IPS-18c (cell line): ENCODE measurements around the gene EPHB1.
"Not testable (repeated sequence)": the region's sequence is repeated elsewhere in the genome, so short reads cannot be mapped to it uniquely, and the experiment has no call there.

Source experiments
- H3K4me3 ChIP-seq: 2 replicates; pipeline ENCODE4 v1.7.0; 2013; ENCODE audit warnings: low read depth, mild to moderate bottlenecking, low read length, moderate library complexity; ENCODE audit not compliant: insufficient read depth
- H3K9me3 ChIP-seq: one replicate; pipeline ENCODE4 v1.6.1; 2013; ENCODE audit warnings: mild to moderate bottlenecking, low read length, moderate library complexity; ENCODE audit not compliant: control insufficient read depth, insufficient read depth

EPHB1 gene

DNA sequence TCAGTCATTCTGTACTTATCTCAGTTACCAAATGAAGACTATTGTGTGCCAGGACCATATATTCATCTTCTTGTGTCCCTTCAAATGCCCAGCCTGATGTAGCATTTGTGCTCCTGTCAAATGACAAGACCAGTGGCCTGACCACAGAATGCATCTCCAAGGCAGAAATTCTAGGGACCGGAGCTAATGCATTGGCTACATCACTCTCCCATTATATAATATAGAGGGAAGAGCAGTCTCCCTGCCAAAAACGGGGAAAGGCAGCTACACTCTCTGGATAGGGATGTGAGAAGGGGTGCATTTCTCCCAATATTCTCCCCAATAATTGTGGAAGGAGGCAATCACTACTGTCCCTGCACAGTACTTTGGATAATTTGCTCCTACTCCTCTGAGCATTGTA lies 312.0 kb downstream of the EPHB1 start:
- H3K9me3 ChIP-seq: no peaks in the 10 kb centered on the region
- no peak overlapping the region for H3K4me3 ChIP-seq

DNA sequence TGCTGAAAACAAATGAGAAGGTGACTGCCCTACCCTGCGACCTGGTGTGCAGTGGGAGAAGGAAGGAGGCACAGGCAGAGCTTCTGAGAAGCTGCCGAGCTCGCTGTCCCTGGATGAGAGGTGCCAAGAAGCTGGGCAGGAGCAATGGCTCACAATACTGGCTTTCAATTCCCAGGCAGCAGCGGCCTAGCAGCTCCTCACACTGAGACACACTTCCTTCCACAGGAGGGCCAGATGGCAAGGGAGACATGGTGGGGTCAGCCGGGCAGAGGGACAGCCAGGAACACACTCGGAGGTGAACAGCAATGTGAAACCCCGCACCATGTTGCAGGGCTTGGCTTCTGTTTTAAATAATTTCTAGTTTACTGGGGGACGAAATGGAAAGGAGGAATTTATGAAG lies 314.6 kb downstream of the EPHB1 start:
- Histone ChIP-seq H3K9me3 (no peaks in the 10 kb centered on the region), H3K4me3 (no peak overlapping the region)

GRCh38 chr3:135114551-135114950 lies 319.5 kb downstream of the EPHB1 start:
- H3K4me3 ChIP-seq, H3K9me3 ChIP-seq: not testable (repeated sequence)

GRCh38 chr3:135117977-135118376 lies 322.9 kb downstream of the EPHB1 start:
- no peaks in the 10 kb centered on the region for H3K9me3 ChIP-seq
- no peak overlapping the region for H3K4me3 ChIP-seq

GRCh38 chr3:135118792-135119191 lies 323.7 kb downstream of the EPHB1 start:
- Histone ChIP-seq H3K9me3 (no peaks in the 10 kb centered on the region), H3K4me3 (no peak overlapping the region)

GRCh38 chr3:135125171-135125801 lies 330.2 kb downstream of the EPHB1 start:
- Histone ChIP-seq H3K4me3 (no peak overlapping the region), H3K9me3 (no peaks in the 10 kb centered on the region)

- Histone ChIP-seq H3K9me3 (no peaks in the 10 kb centered on the region), H3K4me3 (no peak overlapping the region)
These were observed 332.9 kb downstream of the EPHB1 start for GRCh38 chr3:135127946-135128470.

- H3K4me3 ChIP-seq: no peak overlapping the region
- H3K9me3 ChIP-seq: no peaks in the 10 kb centered on the region
These were observed 333.8 kb downstream of the EPHB1 start for GRCh38 chr3:135128818-135129217.

- Histone ChIP-seq H3K4me3 (no peak overlapping the region), H3K9me3 (no peaks in the 10 kb centered on the region)
These were observed 336.2 kb downstream of the EPHB1 start for GRCh38 chr3:135131290-135131689.

DNA sequence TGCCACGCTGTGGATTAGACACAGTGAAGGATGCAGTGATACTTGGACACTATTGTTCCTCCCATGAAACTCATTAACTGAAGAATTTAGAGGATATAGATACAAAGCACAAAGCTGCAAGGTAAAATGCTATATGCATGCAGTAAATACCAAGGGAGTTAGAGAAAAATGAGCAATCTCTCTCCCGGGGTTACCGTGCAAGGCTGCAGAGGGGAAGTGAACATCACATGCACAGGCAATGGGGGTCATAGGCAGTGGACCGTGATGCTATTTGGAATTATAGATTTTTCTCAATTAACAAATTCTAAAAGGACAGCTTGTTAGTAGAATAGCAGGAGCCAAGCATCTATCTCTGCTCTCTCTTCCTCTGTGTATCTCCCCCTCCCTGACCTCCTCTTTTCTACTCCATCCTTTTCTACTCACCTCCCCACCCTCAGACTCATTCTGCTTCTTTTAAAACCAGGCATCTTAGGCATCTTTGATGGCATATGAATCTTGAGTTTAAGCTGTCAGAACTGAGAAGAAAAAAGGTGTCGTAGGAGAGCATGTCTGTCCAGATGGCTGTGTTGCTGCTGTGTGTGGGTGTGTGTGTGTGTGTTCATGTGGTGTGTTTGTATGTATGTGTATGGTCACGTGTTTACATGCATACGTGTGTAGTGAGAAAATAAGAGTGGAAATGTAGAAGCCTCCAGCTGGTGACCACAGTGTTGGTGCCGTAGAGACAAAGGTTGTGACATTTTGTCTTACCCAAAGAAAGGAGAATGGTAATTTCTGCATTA lies 339.0 kb downstream of the EPHB1 start:
- no peak overlapping the region for H3K4me3 ChIP-seq

DNA sequence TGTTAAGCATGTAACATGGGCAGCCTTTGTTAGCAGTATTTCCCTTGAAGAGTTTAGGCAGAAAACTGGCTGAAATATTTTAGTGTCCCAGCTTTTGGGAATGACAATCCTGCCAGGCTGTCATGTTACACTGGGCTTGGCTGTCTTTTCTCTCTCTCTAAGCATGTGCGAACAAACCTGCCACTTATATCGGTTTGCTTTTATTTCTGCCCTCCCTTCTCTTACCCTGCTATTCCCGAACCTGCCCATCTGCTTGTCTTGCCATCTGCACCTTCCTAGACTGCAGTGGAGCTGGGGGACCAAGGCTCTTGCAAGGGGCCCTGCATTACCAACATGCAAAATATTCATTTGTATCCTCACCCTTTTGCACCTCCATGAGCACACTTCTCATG lies 339.6 kb downstream of the EPHB1 start:
- Histone ChIP-seq H3K4me3 (no peak overlapping the region), H3K9me3 (no peaks in the 10 kb centered on the region)

More for the DNA sequence above, 339.0 kb downstream of the EPHB1 start:
- H3K9me3 ChIP-seq: no peaks in the 10 kb centered on the region

GRCh38 chr3:135135445-135135844 lies 340.4 kb downstream of the EPHB1 start:
- H3K4me3 ChIP-seq: no peak overlapping the region

GRCh38 chr3:135136361-135137100 lies 341.5 kb downstream of the EPHB1 start:
- no peak overlapping the region for H3K4me3 ChIP-seq

More at GRCh38 chr3:135135445-135135844, 340.4 kb downstream of the EPHB1 start:
- no peaks in the 10 kb centered on the region for H3K9me3 ChIP-seq

GRCh38 chr3:135137296-135137695 lies 342.2 kb downstream of the EPHB1 start:
- no peak overlapping the region for H3K4me3 ChIP-seq
- H3K9me3 ChIP-seq: no peaks in the 10 kb centered on the region

More at GRCh38 chr3:135136361-135137100, 341.5 kb downstream of the EPHB1 start:
- no peaks in the 10 kb centered on the region for H3K9me3 ChIP-seq

DNA sequence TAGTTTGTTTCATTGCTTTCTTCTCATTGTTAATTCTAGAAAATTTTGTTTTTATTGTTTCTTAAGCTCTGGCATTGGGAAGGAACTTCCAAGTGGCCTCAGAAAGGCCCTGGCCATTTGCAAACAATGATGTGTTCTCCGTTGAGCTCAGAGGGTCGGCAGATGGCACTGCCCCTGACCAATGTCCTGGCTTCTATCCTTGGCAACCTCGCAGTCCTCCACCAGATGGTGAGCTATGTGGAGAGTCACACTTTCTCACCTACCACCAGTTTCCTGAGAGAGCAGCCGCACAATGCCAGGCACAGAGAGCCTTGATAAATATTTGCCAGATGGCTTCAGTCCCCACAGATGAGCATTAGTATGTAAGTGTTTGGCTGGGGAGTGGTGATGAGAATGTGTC lies 343.7 kb downstream of the EPHB1 start:
- H3K4me3 ChIP-seq: no peak overlapping the region
- H3K9me3 ChIP-seq: no peaks in the 10 kb centered on the region

GRCh38 chr3:135140591-135140990 lies 345.5 kb downstream of the EPHB1 start:
- H3K9me3 ChIP-seq: no peaks in the 10 kb centered on the region
- no peak overlapping the region for H3K4me3 ChIP-seq

DNA sequence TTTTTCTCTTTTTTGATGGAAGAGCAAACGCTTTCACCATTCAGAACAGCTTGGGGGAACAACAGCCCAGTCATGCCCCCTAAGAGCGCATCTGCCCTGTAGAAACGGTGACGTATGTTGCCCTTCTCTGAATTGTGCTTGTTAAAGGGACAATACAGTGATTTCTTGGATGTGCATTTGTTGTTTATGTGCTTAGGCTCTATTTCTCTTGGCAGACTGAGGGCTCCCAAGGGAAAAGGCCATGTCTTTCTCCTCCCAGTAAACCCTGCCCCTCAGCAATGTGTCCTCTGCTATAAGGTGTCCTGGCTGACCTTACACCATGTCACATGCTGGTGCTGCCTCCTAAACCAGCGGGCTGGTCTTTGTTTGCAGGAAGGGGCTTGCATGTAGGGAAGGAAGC lies 346.1 kb downstream of the EPHB1 start:
- H3K4me3 ChIP-seq: no peak overlapping the region
- no peaks in the 10 kb centered on the region for H3K9me3 ChIP-seq

- H3K4me3 ChIP-seq: no peak overlapping the region
- H3K9me3 ChIP-seq: no peaks in the 10 kb centered on the region
These were observed 346.6 kb downstream of the EPHB1 start for GRCh38 chr3:135141672-135142071.
